ENCODE measurements around the gene SEC63.
"Not testable (repeated sequence)": the region's sequence is repeated elsewhere in the genome, so short reads cannot be mapped to it uniquely, and the experiment has no call there.

The SEC63 gene

GRCh38 chr6:107917451-107918375 lies 40.3 kb downstream of the SEC63 start:
- DNase-seq = no peak

GRCh38 chr6:107916961-107917360 lies 41.0 kb downstream of the SEC63 start:
- not testable (repeated sequence) for DNase-seq

DNA sequence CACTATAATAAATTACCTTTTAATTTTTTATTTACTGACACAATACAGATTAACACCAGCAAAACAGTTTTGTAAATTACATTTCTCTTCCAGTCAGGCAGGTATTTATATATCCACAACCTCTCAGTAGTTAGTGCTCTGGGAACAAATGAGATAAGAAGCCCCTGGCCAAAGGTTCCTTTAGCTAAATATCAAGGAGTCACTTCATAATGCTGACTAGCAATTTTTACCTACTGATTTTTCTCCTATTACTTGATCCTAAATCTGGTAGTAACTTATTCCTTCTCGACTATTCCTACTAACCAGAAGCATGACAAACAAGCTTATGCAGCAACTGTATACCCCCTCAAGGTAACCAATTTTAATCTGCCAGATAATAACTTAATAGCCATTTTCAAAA lies 46.3 kb downstream of the SEC63 start:
- DNase-seq = no peak

DNA sequence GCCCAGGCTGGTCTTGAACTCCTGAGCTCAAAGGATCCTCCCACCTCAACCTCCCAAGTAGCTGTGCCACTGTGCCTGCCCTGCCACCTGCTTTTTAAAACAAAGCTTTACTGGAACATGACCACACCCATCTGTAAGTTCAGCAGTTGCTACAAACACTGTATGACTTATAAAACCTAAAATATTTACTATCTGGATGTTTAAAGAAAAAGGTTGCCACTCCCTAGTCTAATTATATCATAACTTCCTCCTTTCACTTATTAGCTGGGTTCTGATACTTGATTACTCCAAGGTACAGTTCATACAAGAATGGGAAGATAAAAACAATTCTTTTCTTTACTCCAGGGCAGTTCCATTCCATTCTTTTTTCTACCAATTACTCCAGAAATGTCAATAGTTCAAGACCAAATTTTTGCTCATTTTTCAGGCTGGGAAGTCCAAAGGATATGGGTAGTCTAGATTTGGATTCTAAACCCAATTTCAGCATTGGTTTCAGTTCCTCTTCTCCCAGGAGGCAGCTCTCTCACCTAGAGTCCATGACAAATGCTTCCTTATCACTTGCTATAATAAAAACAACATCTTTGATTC lies 63.1 kb downstream of the SEC63 start:
- DNase-seq = no peak

GRCh38 chr6:107890431-107890830 lies 67.6 kb downstream of the SEC63 start:
- DNase-seq = not testable (repeated sequence)

- DNase-seq = not testable (repeated sequence)
Measured at GRCh38 chr6:107885950-107886349, 72.1 kb downstream of the SEC63 start.

- no peak for DNase-seq
Measured at GRCh38 chr6:107879941-107880340, 78.1 kb downstream of the SEC63 start.

DNA sequence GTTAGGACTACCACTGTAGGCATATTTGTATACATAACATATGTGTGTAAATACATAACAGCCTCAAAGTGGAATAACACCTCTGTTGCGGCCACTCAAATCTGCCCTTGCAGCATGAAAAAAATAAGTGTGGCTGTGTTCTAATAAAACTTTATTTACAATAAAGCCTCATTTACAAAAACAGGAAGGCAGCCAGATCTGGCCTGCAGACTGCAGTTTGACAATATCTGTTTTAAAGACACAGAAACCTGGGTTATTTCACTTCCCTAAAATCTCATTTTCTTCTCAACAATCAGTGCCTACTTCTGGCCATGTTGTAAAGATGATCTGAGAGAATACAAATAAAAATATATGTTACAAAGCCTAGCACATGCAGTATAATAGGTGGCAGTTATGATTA lies 80.0 kb downstream of the SEC63 start:
- no peak for DNase-seq

- DNase-seq = no peak
Measured at GRCh38 chr6:107871976-107872375, 86.0 kb downstream of the SEC63 start.

- DNase-seq = not testable (repeated sequence)
Measured at GRCh38 chr6:107871512-107871911, 86.5 kb downstream of the SEC63 start.

DNA sequence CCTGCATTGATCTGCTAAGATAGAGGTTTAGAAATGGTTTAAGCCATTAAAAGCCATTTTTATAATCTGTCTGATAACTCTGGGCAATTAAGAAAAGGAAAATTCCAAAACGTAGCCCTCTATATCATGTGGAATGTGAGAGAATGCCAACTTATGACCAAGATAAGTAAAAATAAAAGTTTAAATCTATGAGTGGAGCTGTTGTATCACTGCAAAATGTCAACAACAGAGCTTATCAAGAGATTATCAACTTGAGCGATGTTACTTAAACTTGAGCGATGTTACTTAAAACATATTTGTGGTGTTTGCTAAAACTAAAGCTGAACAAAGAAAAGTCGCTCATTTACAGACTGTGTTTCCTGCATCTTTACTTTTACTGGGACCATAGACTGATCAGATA lies 87.0 kb downstream of the SEC63 start:
- no peak for DNase-seq

- peak; percentile 16 for DNase-seq
Measured at GRCh38 chr6:107870381-107870780, 87.6 kb downstream of the SEC63 start.

GRCh38 chr6:107869871-107870270 lies 88.1 kb downstream of the SEC63 start:
- no peak for DNase-seq

GRCh38 chr6:107868867-107869611 lies 89.0 kb downstream of the SEC63 start:
- no peak for DNase-seq

- DNase-seq = no peak
Measured at GRCh38 chr6:107867302-107867615, 90.7 kb downstream of the SEC63 start.

DNA sequence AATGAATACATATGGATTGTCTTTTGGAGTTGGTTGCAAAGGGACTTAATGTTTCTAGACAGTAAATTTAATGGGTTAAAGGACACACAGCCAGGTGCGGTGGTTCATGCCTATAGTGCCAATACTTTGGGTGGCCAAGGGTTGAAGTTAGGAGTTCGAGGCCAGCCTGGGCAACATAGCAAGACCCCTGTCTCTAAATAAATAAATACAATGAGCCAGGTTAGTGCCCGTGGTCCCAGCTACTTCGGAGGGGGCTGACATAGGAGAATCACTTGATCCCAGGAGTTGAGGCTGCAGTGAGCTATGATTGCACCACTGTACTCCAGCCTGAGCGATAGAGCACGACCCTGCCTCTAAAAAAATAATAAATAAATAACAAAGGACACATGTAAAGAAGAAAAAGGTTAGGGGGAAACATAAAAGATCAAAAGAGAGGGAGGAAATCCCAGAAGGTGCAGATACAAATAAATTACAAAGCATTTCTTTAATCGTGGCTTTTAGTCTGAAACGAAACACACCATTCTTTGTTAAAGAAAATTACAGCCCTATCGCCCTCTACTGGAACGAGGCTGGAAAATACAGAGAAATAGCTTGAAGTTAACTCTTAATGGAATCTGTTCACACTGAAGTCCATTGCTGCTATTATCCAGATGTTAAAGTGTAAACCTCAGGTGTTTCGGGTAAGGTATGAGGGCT lies 91.3 kb downstream of the SEC63 start:
- DNase-seq = peak; percentile 43

DNA sequence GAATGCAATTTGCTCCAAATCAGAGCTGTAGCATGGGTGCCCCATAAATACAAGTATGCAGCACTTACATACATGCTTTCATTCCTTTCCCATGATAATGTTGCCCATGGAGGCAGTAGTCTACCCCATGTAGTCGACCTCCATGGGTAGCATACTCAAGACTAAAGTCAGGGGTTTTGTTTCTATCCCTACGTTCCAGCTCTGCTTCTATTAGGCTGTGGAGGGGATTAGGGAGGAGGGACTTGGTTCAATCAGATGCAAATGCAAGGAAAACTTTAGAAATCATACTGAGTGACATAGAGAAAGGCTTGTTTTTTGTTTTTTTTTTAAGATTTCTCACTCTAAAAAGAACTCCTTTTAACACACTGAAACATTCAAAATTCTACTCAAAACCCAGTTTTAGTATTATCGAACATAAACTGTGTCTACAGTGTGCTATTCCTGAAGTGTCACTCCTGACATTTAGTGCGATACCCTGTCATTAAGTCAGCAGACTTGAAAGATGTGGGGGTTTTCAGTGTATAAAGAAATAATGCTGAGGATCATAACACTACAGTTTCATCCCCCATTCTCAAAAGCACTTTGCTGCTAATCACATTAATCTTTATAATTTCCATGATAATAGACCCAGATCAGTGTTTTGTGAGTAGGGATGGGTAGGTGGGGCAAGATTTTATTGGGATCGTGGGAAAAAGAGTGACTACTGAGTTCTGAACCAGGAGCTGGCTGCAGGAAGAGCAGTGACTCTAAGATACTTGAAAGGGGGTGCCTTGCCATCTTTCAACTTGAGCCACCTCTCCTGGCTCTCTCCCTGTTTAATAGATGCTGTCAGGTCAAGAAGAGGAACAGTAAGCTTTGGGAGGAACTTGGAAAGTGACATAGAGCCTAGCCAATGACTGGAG lies 93.5 kb downstream of the SEC63 start:
- DNase-seq = no peak

DNA sequence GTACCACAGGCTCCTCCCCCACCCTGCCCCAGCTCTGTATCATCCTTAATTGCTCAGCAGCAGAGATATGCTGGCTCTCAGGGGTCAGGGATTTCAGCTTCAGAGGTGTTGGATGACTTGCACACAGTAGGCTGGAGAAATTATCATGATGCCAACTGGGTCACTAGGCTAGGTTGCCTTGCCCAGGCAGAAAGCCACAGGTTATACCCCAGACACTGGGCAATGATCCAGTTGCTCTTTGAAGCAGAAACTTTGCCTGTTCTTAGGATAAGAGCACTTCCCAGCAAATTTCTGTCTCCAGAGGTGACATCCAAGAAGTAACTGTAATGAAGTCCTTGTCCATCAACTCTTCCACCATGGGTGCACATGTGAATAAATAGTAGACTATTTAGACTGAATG lies 95.6 kb downstream of the SEC63 start:
- no peak for DNase-seq

DNA sequence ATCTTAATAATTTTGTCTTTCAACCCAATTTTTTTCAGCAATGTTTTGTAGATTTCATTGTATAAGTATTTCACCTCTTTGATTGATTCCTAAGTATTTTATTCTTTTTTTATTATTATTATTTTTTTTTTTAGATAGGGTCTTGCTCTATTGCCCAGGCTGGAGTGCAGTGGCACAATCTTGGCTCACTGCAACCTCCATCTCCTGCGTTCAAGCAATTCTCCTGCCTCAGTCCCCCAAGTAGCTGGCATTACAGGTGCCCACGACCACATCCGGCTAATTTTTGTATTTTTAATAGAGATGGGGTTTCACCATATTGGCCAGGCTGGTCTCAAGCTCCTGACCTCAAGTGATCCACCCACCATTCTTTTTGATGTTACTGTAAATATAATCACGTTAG lies 97.0 kb downstream of the SEC63 start:
- DNase-seq = not testable (repeated sequence)

- not testable (repeated sequence) for DNase-seq
Measured at GRCh38 chr6:107860144-107860543, 97.9 kb downstream of the SEC63 start.

DNA sequence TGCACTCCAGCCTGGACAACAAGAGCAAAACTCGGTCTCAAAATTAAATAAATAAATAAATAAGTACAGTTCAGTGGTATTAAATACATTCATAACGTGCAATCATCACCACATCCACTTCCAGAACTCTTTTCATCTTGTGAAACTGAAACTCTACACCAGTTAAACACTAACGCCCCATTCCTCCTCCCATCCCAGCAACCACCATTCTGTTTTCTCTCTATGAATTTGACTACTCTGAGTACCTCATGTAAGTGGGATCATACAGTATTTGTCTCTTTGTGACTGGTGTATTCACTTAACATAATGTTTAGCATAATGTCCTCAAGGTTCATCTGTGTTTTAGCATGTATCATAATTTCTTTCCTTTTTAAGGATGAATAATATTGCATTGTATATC lies 104.8 kb downstream of the SEC63 start:
- DNase-seq = no peak

- no peak for DNase-seq
Measured at GRCh38 chr6:107849325-107849724, 108.7 kb downstream of the SEC63 start.

All from fibroblast of skin of right biceps (primary cell).